Measurements from ENCODE around the gene PHRF1. TPM values are rescaled to one million over a fixed set of nuclear protein-coding genes. Genes with fewer than 3 reads are reported as not detected.

Gene PHRF1, protein sequence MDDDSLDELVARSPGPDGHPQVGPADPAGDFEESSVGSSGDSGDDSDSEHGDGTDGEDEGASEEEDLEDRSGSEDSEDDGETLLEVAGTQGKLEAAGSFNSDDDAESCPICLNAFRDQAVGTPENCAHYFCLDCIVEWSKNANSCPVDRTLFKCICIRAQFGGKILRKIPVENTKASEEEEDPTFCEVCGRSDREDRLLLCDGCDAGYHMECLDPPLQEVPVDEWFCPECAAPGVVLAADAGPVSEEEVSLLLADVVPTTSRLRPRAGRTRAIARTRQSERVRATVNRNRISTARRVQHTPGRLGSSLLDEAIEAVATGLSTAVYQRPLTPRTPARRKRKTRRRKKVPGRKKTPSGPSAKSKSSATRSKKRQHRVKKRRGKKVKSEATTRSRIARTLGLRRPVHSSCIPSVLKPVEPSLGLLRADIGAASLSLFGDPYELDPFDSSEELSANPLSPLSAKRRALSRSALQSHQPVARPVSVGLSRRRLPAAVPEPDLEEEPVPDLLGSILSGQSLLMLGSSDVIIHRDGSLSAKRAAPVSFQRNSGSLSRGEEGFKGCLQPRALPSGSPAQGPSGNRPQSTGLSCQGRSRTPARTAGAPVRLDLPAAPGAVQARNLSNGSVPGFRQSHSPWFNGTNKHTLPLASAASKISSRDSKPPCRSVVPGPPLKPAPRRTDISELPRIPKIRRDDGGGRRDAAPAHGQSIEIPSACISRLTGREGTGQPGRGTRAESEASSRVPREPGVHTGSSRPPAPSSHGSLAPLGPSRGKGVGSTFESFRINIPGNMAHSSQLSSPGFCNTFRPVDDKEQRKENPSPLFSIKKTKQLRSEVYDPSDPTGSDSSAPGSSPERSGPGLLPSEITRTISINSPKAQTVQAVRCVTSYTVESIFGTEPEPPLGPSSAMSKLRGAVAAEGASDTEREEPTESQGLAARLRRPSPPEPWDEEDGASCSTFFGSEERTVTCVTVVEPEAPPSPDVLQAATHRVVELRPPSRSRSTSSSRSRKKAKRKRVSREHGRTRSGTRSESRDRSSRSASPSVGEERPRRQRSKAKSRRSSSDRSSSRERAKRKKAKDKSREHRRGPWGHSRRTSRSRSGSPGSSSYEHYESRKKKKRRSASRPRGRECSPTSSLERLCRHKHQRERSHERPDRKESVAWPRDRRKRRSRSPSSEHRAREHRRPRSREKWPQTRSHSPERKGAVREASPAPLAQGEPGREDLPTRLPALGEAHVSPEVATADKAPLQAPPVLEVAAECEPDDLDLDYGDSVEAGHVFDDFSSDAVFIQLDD (N-terminal part only)
- total RNA-seq, result 21.1 and 26.1 TPM in 2 replicates

DNA sequence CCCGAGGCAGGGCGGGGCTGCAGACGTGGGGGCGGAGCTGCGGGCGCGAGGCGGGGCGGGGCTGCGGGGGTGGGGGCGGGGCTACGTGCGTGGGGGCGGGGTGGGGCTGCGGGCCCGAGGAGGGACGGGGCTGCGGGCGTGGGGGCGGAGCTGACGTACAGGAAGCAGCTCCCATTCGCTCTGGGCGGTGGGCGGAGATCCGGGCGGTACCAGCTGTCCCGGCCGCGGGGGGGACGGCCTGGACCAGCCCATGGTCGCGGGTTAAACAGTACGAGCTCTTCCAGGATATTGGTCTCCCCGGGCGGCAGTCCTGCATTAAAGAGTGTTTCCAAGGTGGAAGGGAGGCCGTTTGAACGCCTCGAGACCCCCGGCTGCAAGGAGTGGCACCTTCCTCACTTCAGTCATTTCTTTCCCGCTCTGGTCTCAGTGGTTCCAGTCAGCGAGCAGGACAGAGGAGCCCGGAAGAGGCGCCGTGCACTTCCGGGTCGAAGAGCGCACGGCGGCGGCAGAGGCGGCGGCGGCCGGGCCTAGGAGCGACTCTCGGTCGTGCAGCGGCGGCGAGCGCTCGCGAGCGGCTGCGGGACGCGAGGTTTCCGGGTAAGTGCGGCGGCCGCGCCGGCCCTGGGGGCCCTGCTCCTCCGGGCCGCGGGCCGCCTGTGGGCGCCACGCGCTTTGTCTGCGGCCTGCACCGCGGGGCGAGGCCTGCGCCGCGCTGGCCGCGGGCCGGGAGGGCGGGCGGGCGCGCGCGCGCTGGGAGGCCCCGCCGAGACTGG is at the start of gene PHRF1:
Gene PHRF1 (plus strand): TSS at position 475 of the 773 bp plus-strand sequence. CDS start 5,043 bp downstream, outside the sequence.
- TF ChIP-seq, protein P1, sequence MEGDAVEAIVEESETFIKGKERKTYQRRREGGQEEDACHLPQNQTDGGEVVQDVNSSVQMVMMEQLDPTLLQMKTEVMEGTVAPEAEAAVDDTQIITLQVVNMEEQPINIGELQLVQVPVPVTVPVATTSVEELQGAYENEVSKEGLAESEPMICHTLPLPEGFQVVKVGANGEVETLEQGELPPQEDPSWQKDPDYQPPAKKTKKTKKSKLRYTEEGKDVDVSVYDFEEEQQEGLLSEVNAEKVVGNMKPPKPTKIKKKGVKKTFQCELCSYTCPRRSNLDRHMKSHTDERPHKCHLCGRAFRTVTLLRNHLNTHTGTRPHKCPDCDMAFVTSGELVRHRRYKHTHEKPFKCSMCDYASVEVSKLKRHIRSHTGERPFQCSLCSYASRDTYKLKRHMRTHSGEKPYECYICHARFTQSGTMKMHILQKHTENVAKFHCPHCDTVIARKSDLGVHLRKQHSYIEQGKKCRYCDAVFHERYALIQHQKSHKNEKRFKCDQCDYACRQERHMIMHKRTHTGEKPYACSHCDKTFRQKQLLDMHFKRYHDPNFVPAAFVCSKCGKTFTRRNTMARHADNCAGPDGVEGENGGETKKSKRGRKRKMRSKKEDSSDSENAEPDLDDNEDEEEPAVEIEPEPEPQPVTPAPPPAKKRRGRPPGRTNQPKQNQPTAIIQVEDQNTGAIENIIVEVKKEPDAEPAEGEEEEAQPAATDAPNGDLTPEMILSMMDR (IDR thresholded peaks at IDR 0.05; ENCODE audit: insufficient read depth, low read length, severe bottlenecking), result no peak
- DNase-seq (ENCODE audit: low read depth), result peak; percentile 77
- Histone ChIP-seq H3K4me3 (ENCODE audit: low read depth, low read length) (peak within 1 kb of the TSS; percentile 97), H3K27me3 (ENCODE audit: control insufficient read depth, insufficient read depth, low read length) (no peaks in the 10 kb centered on the region), H3K36me3 (ENCODE audit: control insufficient read depth, insufficient read depth, low read length) (peaks cover 3% of the 10 kb centered on the region)
- FAIRE-seq, result no peak

DNA sequence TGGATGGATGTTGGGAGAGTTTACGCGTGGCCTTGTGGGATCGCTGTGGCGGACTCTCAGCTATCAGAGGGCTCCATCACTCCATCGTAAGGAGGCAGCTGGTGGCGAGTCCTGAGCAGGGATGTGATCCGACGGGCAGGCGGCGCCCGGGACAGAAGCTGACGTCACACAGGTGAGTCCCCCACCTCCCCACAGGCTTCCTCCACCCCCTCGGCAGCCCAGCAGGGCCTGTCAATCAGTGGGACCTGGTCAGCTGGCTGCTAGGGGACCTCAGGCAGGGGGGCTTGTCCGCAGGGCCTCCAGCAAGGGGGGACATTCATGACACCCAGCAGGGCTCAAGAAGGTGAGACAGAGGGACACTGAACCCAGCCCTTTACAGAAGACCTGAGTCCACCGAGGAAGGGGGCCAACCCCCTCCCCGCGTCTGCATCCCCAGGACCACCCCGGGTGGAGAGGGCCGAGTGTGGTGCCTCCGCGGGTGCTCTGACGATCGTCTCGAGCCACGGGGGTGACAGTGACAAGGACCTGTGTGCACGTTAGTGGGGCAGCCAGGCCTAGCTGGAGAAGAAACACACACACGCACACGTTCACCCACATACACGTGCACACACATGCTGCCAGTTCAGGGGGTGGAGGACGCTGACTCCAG is 48.0 kb upstream of the PHRF1 start:
- Histone ChIP-seq H3K27me3 (ENCODE audit: control insufficient read depth, insufficient read depth, low read length) (no peaks in the 10 kb centered on the region), H3K36me3 (ENCODE audit: control insufficient read depth, insufficient read depth, low read length) (peaks cover 17% of the 10 kb centered on the region), H3K4me3 (ENCODE audit: low read depth, low read length) (no peak overlapping the region)
- FAIRE-seq (no peak), DNase-seq (ENCODE audit: low read depth) (no peak)
- TF ChIP-seq, protein P1 (IDR thresholded peaks at IDR 0.05; ENCODE audit: insufficient read depth, low read length, severe bottlenecking), result no peak

DNA sequence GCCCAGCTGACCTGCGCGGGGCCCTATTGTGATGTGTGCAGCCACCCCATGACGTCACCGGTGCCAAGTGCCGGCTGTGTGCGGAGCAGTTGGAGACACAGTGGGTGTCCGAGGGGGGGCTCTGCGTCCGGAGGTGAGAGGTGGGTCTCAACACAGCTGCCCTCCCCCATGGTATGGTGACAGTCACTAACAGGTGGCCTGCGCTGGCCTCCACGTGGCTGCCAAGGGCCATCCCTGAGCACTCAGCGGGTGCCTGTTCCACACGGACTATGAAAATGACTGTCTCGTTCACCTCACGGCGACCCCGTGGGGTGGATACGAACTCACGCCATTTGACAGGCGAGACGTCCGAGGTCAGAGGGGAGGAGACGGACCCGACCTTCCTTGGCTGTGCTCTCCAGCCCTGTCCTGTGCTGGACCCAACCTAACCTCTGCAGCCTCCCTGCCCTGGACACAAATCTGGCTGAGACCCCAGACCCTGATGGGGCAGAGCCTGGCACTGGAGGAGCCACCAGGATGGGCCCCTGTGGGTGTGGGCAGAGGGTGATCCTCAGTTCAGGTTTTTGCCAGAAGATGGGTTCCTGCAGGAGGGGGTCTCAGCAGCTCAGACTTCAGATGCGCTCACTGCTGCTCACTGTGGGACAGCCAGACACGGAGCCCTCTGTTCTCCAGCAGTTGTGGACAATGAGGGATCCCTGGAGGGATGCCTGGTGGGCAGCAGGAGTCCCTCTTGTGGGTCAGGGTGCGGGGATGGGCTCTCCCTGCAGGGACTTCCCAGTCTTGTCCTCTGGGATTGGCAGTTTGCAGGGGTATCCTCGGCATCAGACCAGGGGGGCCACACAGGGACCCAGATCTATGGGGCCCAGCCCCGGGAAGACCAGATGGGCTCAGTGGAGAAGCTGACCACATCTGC is 47.2 kb upstream of the PHRF1 start:
- no peak for DNase-seq (ENCODE audit: low read depth)
- Histone ChIP-seq H3K36me3 (ENCODE audit: control insufficient read depth, insufficient read depth, low read length) (peaks cover 25% of the 10 kb centered on the region), H3K4me3 (ENCODE audit: low read depth, low read length) (no peak overlapping the region), H3K27me3 (ENCODE audit: control insufficient read depth, insufficient read depth, low read length) (no peaks in the 10 kb centered on the region)
- FAIRE-seq, result no peak
- TF ChIP-seq, protein P1 (IDR thresholded peaks at IDR 0.05; ENCODE audit: insufficient read depth, low read length, severe bottlenecking), result no peak

DNA sequence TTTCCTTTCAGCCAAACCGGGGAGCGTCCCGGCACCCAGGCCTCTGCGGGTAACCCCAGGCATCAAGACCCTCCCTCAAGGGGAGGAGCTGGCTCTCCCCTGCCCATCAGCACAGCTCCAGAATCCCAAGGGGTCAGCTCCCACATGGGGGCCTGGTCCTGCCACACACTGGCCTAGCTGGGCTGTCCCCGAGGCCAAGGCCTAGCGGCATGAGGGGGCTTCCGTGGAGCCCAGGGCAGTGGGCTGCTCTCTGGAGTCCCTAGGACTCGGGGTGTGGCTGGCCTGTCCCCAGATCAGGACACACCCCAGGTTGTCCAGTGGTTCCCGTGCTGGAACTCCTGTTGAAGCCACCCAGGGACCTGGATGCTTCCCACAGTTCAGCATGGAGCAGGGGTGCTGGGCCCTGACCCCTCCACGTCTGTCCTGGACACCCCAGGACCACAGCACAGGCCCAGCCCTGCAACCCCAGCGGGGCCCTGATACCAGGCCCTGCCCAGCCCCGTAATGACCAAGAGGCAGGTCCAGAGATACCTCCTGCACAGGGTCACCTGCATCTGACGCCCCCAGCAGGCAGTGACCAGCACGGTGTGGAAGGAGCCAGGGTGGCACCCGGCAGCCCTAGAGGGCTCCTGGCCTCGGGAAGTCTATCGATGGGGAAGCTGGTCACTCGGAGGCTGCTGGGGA is 46.4 kb upstream of the PHRF1 start:
- TF ChIP-seq, protein P1 (IDR thresholded peaks at IDR 0.05; ENCODE audit: insufficient read depth, low read length, severe bottlenecking), result no peak
- H3K36me3 ChIP-seq (ENCODE audit: control insufficient read depth, insufficient read depth, low read length), result peaks cover 29% of the 10 kb centered on the region
- FAIRE-seq, result no peak
- no peak overlapping the region for H3K4me3 ChIP-seq (ENCODE audit: low read depth, low read length)
- DNase-seq (ENCODE audit: low read depth), result no peak
- H3K27me3 ChIP-seq (ENCODE audit: control insufficient read depth, insufficient read depth, low read length), result no peaks in the 10 kb centered on the region
